ENCODE data around the gene EML4. TPM values are rescaled to one million over a fixed set of nuclear protein-coding genes. Genes with fewer than 3 reads are reported as not detected.

The EML4 gene
- total and polyA plus RNA-seq, 9 of the 15 experiments (the other 6 are each of a cell fraction or from before 2014, with no cell fraction given) = 14.7 to 48.3 (median 36.5) TPM

- ATAC-seq = no peak
- BruUV-seq (replicated peaks) = no TSS peak
- Histone ChIP-seq H3K4me2 (ENCODE audit: insufficient read depth, low read length) (no peak overlapping the region), H4K20me1 (replicated peaks; ENCODE audit: control insufficient read depth, insufficient read depth, low read length) (no peaks in the 10 kb centered on the region), H3K36me3 (ENCODE audit: control insufficient read depth, insufficient read depth, low read length) (peaks cover 11% of the 10 kb centered on the region; the same call in 1 of the 3 replicates), H3K79me2 (ENCODE audit: control insufficient read depth, insufficient read depth, low read length) (no peaks in the 10 kb centered on the region; the same call in 2 of the 3 replicates), H2AFZ (ENCODE audit: low read depth, low read length) (no peak overlapping the region), H3K9me3 (replicated peaks; ENCODE audit: control insufficient read depth, insufficient read depth, low read depth, low read length) (no peaks in the 10 kb centered on the region), H3K9me1 (ENCODE audit: control insufficient read depth, insufficient read depth, low read length) (no peaks in the 10 kb centered on the region), H3K4me3 (no peak overlapping the region), H3K4me1 (replicated peaks in 1 of 2; ENCODE audit: control insufficient read depth in 2 of 2, insufficient read depth in 2 of 2, low read length in 2 of 2) (peaks cover 0 to 8% of the 10 kb centered on the region in 2 experiments; a peak in 2 of 5 replicates), H3K27ac (ENCODE audit: extremely low read depth, low read depth, low read length) (no peak overlapping the region), H3K27me3 (ENCODE audit: control insufficient read depth in 2 of 2, insufficient read depth in 2 of 2, low read length in 2 of 2) (no peaks in the 10 kb centered on the region), H3K9ac (ENCODE audit: insufficient read depth in 1 of 2, low read depth in 2 of 2, low read length in 2 of 2) (no peak overlapping the region)
- 55% methylated on average over 4 of the region's 4 CpGs for WGBS (ENCODE audit: insufficient coverage, low coverage, missing lambda C conversion rate)
- in situ Hi-C loops (cut with MboI) = no loop called here
- ChIA-PET CTCF (ENCODE audit: low intra/inter-chr PET ratio) (interaction anchor here (0.9 kb wide), 1 partner anchor 145 kb away, joined by 3 read pairs; no protein-coding TSS in a partner anchor), POLR2A (no interaction called here)
- FAIRE-seq = no peak
- intact Hi-C loops (cut with micrococcal nuclease) = loop anchor here (5.0 kb wide), 1 partner anchor 374 kb away; no protein-coding TSS in a partner anchor
- TF ChIP-seq PYGO2 (tag; IDR thresholded peaks at IDR 0.05) = no peak
- TF ChIP-seq IFI16 (CRISPR knock-in tag; IDR thresholded peaks at IDR 0.05) = no peak
- TF ChIP-seq CTCF (IDR thresholded peaks at IDR 0.05 in 2 of 3, conservative IDR thresholded peaks at IDR 0.05 in 1 of 3; ENCODE audit: insufficient read depth in 2 of 3, low read depth in 1 of 3, low read length in 3 of 3) = no peak
- TF ChIP-seq BRF1 (IDR thresholded peaks at IDR 0.05; ENCODE audit: borderline replicate concordance, extremely low read depth, insufficient read length) = no peak
- TF ChIP-seq PKNOX1 (IDR thresholded peaks at IDR 0.05) = no peak
- no peak for TF ChIP-seq ZNF561 (CRISPR knock-in tag; conservative IDR thresholded peaks at IDR 0.05)
- no peak for TF ChIP-seq E2F8 (IDR thresholded peaks at IDR 0.05; ENCODE audit: low read depth, partially characterized antibody)
- TF ChIP-seq ZNF717 (CRISPR knock-in tag; IDR thresholded peaks at IDR 0.05) = no peak
- no peak for TF ChIP-seq POU5F1 (IDR thresholded peaks at IDR 0.05; ENCODE audit: borderline replicate concordance, low read depth, low read length, partially characterized antibody)
- no peak for TF ChIP-seq CGGBP1 (CRISPR knock-in tag; IDR thresholded peaks at IDR 0.05)
- TF ChIP-seq STAT5B (CRISPR knock-in tag; IDR thresholded peaks at IDR 0.05) = no peak
- no peak for TF ChIP-seq PTTG1 (tag; IDR thresholded peaks at IDR 0.05; ENCODE audit: low read depth)
- TF ChIP-seq ZKSCAN1 (IDR thresholded peaks at IDR 0.05; ENCODE audit: low read depth, low read length) = no peak
- TF ChIP-seq PREB (CRISPR knock-in tag; IDR thresholded peaks at IDR 0.05) = no peak
- DNase-seq (ENCODE audit: extremely low read depth in 1 of 4, low spot score in 3 of 4) = no peak
These were observed 72.4 kb downstream of the EML4 start for GRCh38 chr2:42241517-42241916.
